Liver (tissue), 8 donors: Measurements from ENCODE around the gene CCR5AS.

Source experiments
- DNase-seq: peaks from one replicate; pipeline ENCODE4 v3.0.0-alpha.2; 2017; ENCODE audit warnings: low spot score
- H3K27ac ChIP-seq, 2 donors: one replicate each; pipeline ENCODE4 v1.7.0; 2013; ENCODE audit warnings: inconsistent platforms in 2 of 2, low read length in 2 of 2, control low read depth in 1 of 2, low read depth in 1 of 2, mild to moderate bottlenecking in 1 of 2
- H3K27me3 ChIP-seq, 4 donors: one replicate each; pipeline versions ENCODE4 v1.6.1 to v1.7.0; 2013; ENCODE audit warnings: low read length in 3 of 4, inconsistent platforms in 1 of 4, mild to moderate bottlenecking in 1 of 4, moderate library complexity in 1 of 4; ENCODE audit not compliant: control insufficient read depth in 4 of 4, insufficient read depth in 4 of 4
- H3K36me3 ChIP-seq, 4 donors: one replicate each; pipeline versions ENCODE4 v1.6.1 to v1.7.0; 2013; ENCODE audit warnings: low read length in 3 of 4, mild to moderate bottlenecking in 3 of 4, low read depth in 1 of 4, moderate library complexity in 1 of 4; ENCODE audit not compliant: control insufficient read depth in 4 of 4, insufficient read depth in 3 of 4
- H3K4me1 ChIP-seq, 4 donors: one replicate each; pipeline versions ENCODE4 v1.6.1 to v1.7.0; 2013; ENCODE audit warnings: low read length in 3 of 4, mild to moderate bottlenecking in 3 of 4, moderate library complexity in 1 of 4; ENCODE audit not compliant: control insufficient read depth in 4 of 4, insufficient read depth in 4 of 4
- H3K4me3 ChIP-seq, 3 donors: one replicate each; pipeline versions ENCODE4 v1.6.1 to v1.7.0; 2013; ENCODE audit warnings: low read length in 3 of 3, control low read depth in 1 of 3, low read depth in 1 of 3, mild to moderate bottlenecking in 1 of 3
- H3K9ac ChIP-seq, 2 donors: one replicate each; pipeline ENCODE4 v1.7.0; 2013; ENCODE audit warnings: low read length in 2 of 2, mild to moderate bottlenecking in 2 of 2, moderate library complexity in 2 of 2, control low read depth in 1 of 2, low read depth in 1 of 2
- H3K9me3 ChIP-seq, 4 donors: one replicate each; pipeline versions ENCODE4 v1.6.1 to v1.7.0; 2013; ENCODE audit warnings: low read length in 3 of 4; ENCODE audit not compliant: control insufficient read depth in 4 of 4
- EGR1 ChIP-seq, 2 donors: IDR thresholded peaks; 2 replicates each; pipeline ENCODE4 v1.6.1; 2016 to 2018; ENCODE audit warnings: antibody characterized with exemption in 2 of 2, low read depth in 2 of 2
- FOXA2 ChIP-seq: IDR thresholded peaks from 2 replicates; pipeline ENCODE4 v1.6.1; 2016; ENCODE audit warnings: antibody characterized with exemption
- GABPA ChIP-seq, 2 donors: IDR thresholded peaks in 1 of 2; conservative IDR thresholded peaks in 1 of 2; 2 replicates each; pipeline ENCODE4 v1.6.1; 2016; ENCODE audit warnings: antibody characterized with exemption in 2 of 2, mild to moderate bottlenecking in 1 of 2, moderate library complexity in 1 of 2
- HNF4A ChIP-seq, 2 donors: conservative IDR thresholded peaks; 2 replicates each; pipeline ENCODE4 v1.6.1; 2016; ENCODE audit warnings: antibody characterized with exemption in 2 of 2, mild to moderate bottlenecking in 2 of 2
- HNF4G ChIP-seq: IDR thresholded peaks from 2 replicates; pipeline ENCODE4 v1.6.1; 2016; ENCODE audit warnings: antibody characterized with exemption
- JUND ChIP-seq, 2 donors: IDR thresholded peaks; 2 replicates each; pipeline ENCODE4 v1.6.1; 2016; ENCODE audit warnings: antibody characterized with exemption in 2 of 2
- MAX ChIP-seq: IDR thresholded peaks from 2 replicates; pipeline ENCODE4 v1.6.1; 2016; ENCODE audit warnings: antibody characterized with exemption
- NR2F2 ChIP-seq: IDR thresholded peaks from 2 replicates; pipeline ENCODE4 v1.6.1; 2016; ENCODE audit warnings: antibody characterized with exemption
- RXRA ChIP-seq, 2 donors: IDR thresholded peaks; 2 replicates each; pipeline ENCODE4 v1.6.1; 2017 to 2018; ENCODE audit warnings: antibody characterized with exemption in 2 of 2, mild to moderate bottlenecking in 1 of 2
- SP1 ChIP-seq: IDR thresholded peaks from 2 replicates; pipeline ENCODE4 v1.6.1; 2018; ENCODE audit warnings: antibody characterized with exemption, mild to moderate bottlenecking
- YY1 ChIP-seq: IDR thresholded peaks from 2 replicates; pipeline ENCODE4 v1.6.1; 2016; ENCODE audit warnings: antibody characterized with exemption, mild to moderate bottlenecking
- ZBTB33 ChIP-seq: IDR thresholded peaks from 2 replicates; pipeline ENCODE4 v1.6.1; 2016; ENCODE audit warnings: antibody characterized with exemption
- WGBS: extraction: QIAGEN DNeasy Blood & Tissue Kit; methylation state at CpG from one replicate; pipeline ENCODE4 v1.1.7; 2013; 5-methylcytosine and 5-hydroxymethylcytosine counted together
- TF ChIP-seq, protein P1 (sequence below): fragments of 150-350 bp; IDR thresholded peaks from 2 replicates; pipeline ENCODE4 v1.5.1; 2017; ENCODE audit warnings: improper control_type of control experiment, low read depth, low read length; ENCODE audit not compliant: missing input control
- TF ChIP-seq, protein P2 (sequence below): IDR thresholded peaks from 2 replicates; pipeline ENCODE4 v1.6.1; 2016; ENCODE audit warnings: antibody characterized with exemption, mild to moderate bottlenecking
- donor health status: healthy.
- donor health status: healthy.
- donor health status: healthy.
- donor health status: healthy.
- donor health status: healthy.

CCR5AS gene

GRCh38 chr3:46423588-46423987, 16.7 kb upstream of the CCR5AS start:
- Histone ChIP-seq H3K27ac (no peak overlapping the region), H3K4me3 (no peak overlapping the region), H3K9me3 (no peaks in the 10 kb centered on the region), H3K36me3 (no peaks in the 10 kb centered on the region), H3K9ac (no peak overlapping the region), H3K4me1 (peaks cover 0 to 8% (median 8%) of the 10 kb centered on the region in 4 donors), H3K27me3 (no peaks in the 10 kb centered on the region)
- DNase-seq, result no peak
- no peak for TF ChIP-seq FOXA2
- TF ChIP-seq GABPA (IDR thresholded peaks at IDR 0.05 in 1 of 2, conservative IDR thresholded peaks at IDR 0.05 in 1 of 2), result no peak
- TF ChIP-seq HNF4G, result no peak
- TF ChIP-seq, protein P1, sequence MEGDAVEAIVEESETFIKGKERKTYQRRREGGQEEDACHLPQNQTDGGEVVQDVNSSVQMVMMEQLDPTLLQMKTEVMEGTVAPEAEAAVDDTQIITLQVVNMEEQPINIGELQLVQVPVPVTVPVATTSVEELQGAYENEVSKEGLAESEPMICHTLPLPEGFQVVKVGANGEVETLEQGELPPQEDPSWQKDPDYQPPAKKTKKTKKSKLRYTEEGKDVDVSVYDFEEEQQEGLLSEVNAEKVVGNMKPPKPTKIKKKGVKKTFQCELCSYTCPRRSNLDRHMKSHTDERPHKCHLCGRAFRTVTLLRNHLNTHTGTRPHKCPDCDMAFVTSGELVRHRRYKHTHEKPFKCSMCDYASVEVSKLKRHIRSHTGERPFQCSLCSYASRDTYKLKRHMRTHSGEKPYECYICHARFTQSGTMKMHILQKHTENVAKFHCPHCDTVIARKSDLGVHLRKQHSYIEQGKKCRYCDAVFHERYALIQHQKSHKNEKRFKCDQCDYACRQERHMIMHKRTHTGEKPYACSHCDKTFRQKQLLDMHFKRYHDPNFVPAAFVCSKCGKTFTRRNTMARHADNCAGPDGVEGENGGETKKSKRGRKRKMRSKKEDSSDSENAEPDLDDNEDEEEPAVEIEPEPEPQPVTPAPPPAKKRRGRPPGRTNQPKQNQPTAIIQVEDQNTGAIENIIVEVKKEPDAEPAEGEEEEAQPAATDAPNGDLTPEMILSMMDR, result no peak
- 87% methylated on average over 5 of the region's 5 CpGs for WGBS

GRCh38 chr3:46422617-46423016, 15.8 kb upstream of the CCR5AS start:
- WGBS, result 93% methylated on average over 6 of the region's 6 CpGs
- no peak overlapping the region for H3K4me3 ChIP-seq

More at GRCh38 chr3:46422617-46423016, 15.8 kb upstream of the CCR5AS start:
- Histone ChIP-seq H3K36me3 (no peaks in the 10 kb centered on the region), H3K27me3 (no peaks in the 10 kb centered on the region), H3K4me1 (peaks cover 0 to 2% (median 0%) of the 10 kb centered on the region in 4 donors), H3K9me3 (no peaks in the 10 kb centered on the region), H3K9ac (no peak overlapping the region), H3K27ac (no peak overlapping the region)
- TF ChIP-seq HNF4A (conservative IDR thresholded peaks at IDR 0.05) (no peak), RXRA (IDR thresholded peaks at IDR 0.05) (no peak), YY1 (no peak), MAX (no peak), JUND (IDR thresholded peaks at IDR 0.05) (no peak), HNF4G (no peak), EGR1 (IDR thresholded peaks at IDR 0.05; ENCODE audit: low read depth in 2 of 2) (no peak), GABPA (IDR thresholded peaks at IDR 0.05 in 1 of 2, conservative IDR thresholded peaks at IDR 0.05 in 1 of 2) (no peak), NR2F2 (no peak), SP1 (no peak), ZBTB33 (no peak)
- TF ChIP-seq, protein P2, sequence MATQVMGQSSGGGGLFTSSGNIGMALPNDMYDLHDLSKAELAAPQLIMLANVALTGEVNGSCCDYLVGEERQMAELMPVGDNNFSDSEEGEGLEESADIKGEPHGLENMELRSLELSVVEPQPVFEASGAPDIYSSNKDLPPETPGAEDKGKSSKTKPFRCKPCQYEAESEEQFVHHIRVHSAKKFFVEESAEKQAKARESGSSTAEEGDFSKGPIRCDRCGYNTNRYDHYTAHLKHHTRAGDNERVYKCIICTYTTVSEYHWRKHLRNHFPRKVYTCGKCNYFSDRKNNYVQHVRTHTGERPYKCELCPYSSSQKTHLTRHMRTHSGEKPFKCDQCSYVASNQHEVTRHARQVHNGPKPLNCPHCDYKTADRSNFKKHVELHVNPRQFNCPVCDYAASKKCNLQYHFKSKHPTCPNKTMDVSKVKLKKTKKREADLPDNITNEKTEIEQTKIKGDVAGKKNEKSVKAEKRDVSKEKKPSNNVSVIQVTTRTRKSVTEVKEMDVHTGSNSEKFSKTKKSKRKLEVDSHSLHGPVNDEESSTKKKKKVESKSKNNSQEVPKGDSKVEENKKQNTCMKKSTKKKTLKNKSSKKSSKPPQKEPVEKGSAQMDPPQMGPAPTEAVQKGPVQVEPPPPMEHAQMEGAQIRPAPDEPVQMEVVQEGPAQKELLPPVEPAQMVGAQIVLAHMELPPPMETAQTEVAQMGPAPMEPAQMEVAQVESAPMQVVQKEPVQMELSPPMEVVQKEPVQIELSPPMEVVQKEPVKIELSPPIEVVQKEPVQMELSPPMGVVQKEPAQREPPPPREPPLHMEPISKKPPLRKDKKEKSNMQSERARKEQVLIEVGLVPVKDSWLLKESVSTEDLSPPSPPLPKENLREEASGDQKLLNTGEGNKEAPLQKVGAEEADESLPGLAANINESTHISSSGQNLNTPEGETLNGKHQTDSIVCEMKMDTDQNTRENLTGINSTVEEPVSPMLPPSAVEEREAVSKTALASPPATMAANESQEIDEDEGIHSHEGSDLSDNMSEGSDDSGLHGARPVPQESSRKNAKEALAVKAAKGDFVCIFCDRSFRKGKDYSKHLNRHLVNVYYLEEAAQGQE, result no peak
- TF ChIP-seq, protein P1, result no peak
- DNase-seq, result no peak
